IMR-90 (cell line): ENCODE measurements around the gene APP. TPM values are rescaled to one million over a fixed set of nuclear protein-coding genes. Genes with fewer than 3 reads are reported as not detected.

Experiments
- ATAC-seq: fragments of 200-7000 bp; cut with Tn5 transposase; 2 replicates; pipeline ENCODE4 v1.9.1; 2020; ENCODE audit warnings: low read depth, mild to moderate bottlenecking, moderate library complexity
- BruUV-seq: library from RNA; stranded (reverse); fragments of 400-500 nt; replicated peaks from 2 replicates; lab custom pipeline; 2021; lab: Mats Ljungman, UMichigan
- CTCF ChIA-PET: fragments of 300-600 bp; formaldehyde crosslinking; extraction: SDS; loops from one replicate; lab custom pipeline; 2021; ENCODE audit warnings: antibody characterized with exemption; lab: Yijun Ruan, JAX
- POLR2A ChIA-PET: fragments of 300-600 bp; sonication (Branson Sonifier 250); formaldehyde crosslinking; loops from one replicate; lab custom pipeline; 2022; ENCODE audit warnings: antibody characterized with exemption; ENCODE audit not compliant: unreplicated experiment; lab: Charles Lee
- DNase-seq: peaks from one replicate; pipeline ENCODE4 v3.0.0; 2013
- H2AFZ ChIP-seq: replicated peaks from 2 replicates; pipeline ENCODE3; 2013; ENCODE audit warnings: low read length, mild to moderate bottlenecking; ENCODE audit not compliant: poor library complexity
- H2AK5ac ChIP-seq: 2 replicates; pipeline ENCODE4 v1.6.1; 2013; ENCODE audit warnings: low read depth, low read length, inconsistent platforms
- H2AK9ac ChIP-seq: replicated peaks from 2 replicates; pipeline ENCODE3; 2013; ENCODE audit warnings: mild to moderate bottlenecking, low read depth, low read length, moderate library complexity; ENCODE audit not compliant: poor library complexity
- H2BK120ac ChIP-seq: 2 replicates; pipeline ENCODE4 v1.6.1; 2013; ENCODE audit warnings: low read depth, low read length, inconsistent platforms
- H2BK15ac ChIP-seq: 3 replicates; pipeline ENCODE4 v1.6.1; 2013; ENCODE audit warnings: low read depth, low read length, inconsistent platforms
- H2BK20ac ChIP-seq: 2 replicates; pipeline ENCODE4 v1.6.1; 2013; ENCODE audit warnings: low read depth, mild to moderate bottlenecking, inconsistent platforms, low read length, moderate library complexity
- H2BK5ac ChIP-seq: 2 replicates; pipeline ENCODE4 v1.6.1; 2013; ENCODE audit warnings: mild to moderate bottlenecking, low read depth, low read length, inconsistent platforms; ENCODE audit not compliant: poor library complexity, severe bottlenecking
- H3K14ac ChIP-seq: replicated peaks from 2 replicates; pipeline ENCODE4 v1.6.1; 2013; ENCODE audit warnings: low read depth, low read length, inconsistent platforms
- H3K18ac ChIP-seq: 2 replicates; pipeline ENCODE4 v1.6.1; 2013; ENCODE audit warnings: low read depth, low read length, control low read depth
- H3K23ac ChIP-seq: 2 replicates; pipeline ENCODE4 v1.6.1; 2013; ENCODE audit warnings: low read depth, low read length, inconsistent platforms
- H3K27ac ChIP-seq: 2 replicates; pipeline ENCODE4 v1.5.1; 2013; ENCODE audit warnings: mild to moderate bottlenecking, control low read depth, low read length; ENCODE audit not compliant: insufficient read depth
- H3K27me3 ChIP-seq: 2 replicates; pipeline ENCODE4 v1.6.1; 2013; ENCODE audit warnings: low read length; ENCODE audit not compliant: control insufficient read depth, insufficient read depth
- H3K36me3 ChIP-seq: 2 replicates; pipeline ENCODE4 v1.6.1; 2013; ENCODE audit warnings: low read length, mixed read lengths; ENCODE audit not compliant: control insufficient read depth, insufficient read depth
- H3K4ac ChIP-seq: 2 replicates; pipeline ENCODE4 v1.6.1; 2013; ENCODE audit warnings: low read depth, low read length, inconsistent platforms
- H3K4me1 ChIP-seq: 2 replicates; pipeline ENCODE4 v1.6.1; 2013; ENCODE audit warnings: low read length, mixed read lengths; ENCODE audit not compliant: control insufficient read depth, insufficient read depth
- H3K4me2 ChIP-seq: 2 replicates; pipeline ENCODE4 v1.6.1; 2013; ENCODE audit warnings: low read depth, mild to moderate bottlenecking, control low read depth, low read length, moderate library complexity
- H3K4me3 ChIP-seq: 2 replicates; pipeline ENCODE4 v1.5.1; 2013; ENCODE audit warnings: low read depth, mild to moderate bottlenecking, control low read depth, low read length, moderate library complexity; ENCODE audit not compliant: insufficient read depth
- H3K56ac ChIP-seq: 2 replicates; pipeline ENCODE4 v1.6.1; 2013; ENCODE audit warnings: low read length, inconsistent platforms; ENCODE audit not compliant: insufficient read depth; ENCODE audit errors: extremely low read depth
- H3K79me1 ChIP-seq, 2 experiments: 2 replicates each; pipeline ENCODE4 v1.6.1; 2013; ENCODE audit warnings: low read length in 2 of 2, inconsistent platforms in 1 of 2, low read depth in 1 of 2
- H3K9ac ChIP-seq: 2 replicates; pipeline ENCODE4 v1.6.1; 2013; ENCODE audit warnings: low read depth, low read length, control low read depth
- H3K9me1 ChIP-seq: 2 replicates; pipeline ENCODE4 v1.6.1; 2013; ENCODE audit warnings: low read length, inconsistent platforms; ENCODE audit not compliant: insufficient read depth
- H3K9me3 ChIP-seq: 2 replicates; pipeline ENCODE4 v1.6.1; 2013; ENCODE audit warnings: low read length; ENCODE audit not compliant: control insufficient read depth, insufficient read depth
- H4K20me1 ChIP-seq: 2 replicates; pipeline ENCODE4 v1.6.1; 2013; ENCODE audit warnings: low read length, inconsistent platforms; ENCODE audit not compliant: insufficient read depth
- H4K5ac ChIP-seq: 2 replicates; pipeline ENCODE4 v1.6.1; 2013; ENCODE audit warnings: mild to moderate bottlenecking, low read depth, low read length, control low read depth
- H4K8ac ChIP-seq, 2 experiments: 2 replicates each; pipeline ENCODE4 v1.6.1; 2013; ENCODE audit warnings: low read depth in 2 of 2, low read length in 2 of 2, control low read depth in 1 of 2, inconsistent platforms in 1 of 2
- H4K91ac ChIP-seq: 2 replicates; pipeline ENCODE4 v1.6.1; 2013; ENCODE audit warnings: low read depth, low read length, inconsistent platforms; ENCODE audit not compliant: insufficient read depth
- BHLHE40 ChIP-seq: fragments of 150-350 bp; IDR thresholded peaks from 2 replicates; pipeline ENCODE4 v1.6.1; 2016; ENCODE audit warnings: mild to moderate bottlenecking, low read depth, low read length
- ELK1 ChIP-seq: fragments of 150-350 bp; IDR thresholded peaks from 2 replicates; pipeline ENCODE4 v1.6.1; 2016; ENCODE audit warnings: low read depth, mild to moderate bottlenecking, low read length, moderate library complexity, borderline replicate concordance
- MAFK ChIP-seq: IDR thresholded peaks from 2 replicates; pipeline ENCODE4 v1.6.1; 2012; ENCODE audit warnings: low read depth, low read length, improper control_type of control experiment
- RAD21 ChIP-seq: IDR thresholded peaks from 2 replicates; pipeline ENCODE4 v1.6.1; 2012; ENCODE audit warnings: low read length, improper control_type of control experiment
- SMC3 ChIP-seq: fragments of 150-350 bp; IDR thresholded peaks from 2 replicates; pipeline ENCODE4 v1.6.1; 2016; ENCODE audit warnings: low read depth, mild to moderate bottlenecking, antibody characterized with exemption, low read length, moderate library complexity
- USF2 ChIP-seq: fragments of 150-350 bp; IDR thresholded peaks from 2 replicates; pipeline ENCODE4 v1.6.1; 2017; ENCODE audit warnings: mild to moderate bottlenecking, antibody characterized with exemption, low read length, low read depth
- WGBS, 2 experiments: methylation state at CpG; one replicate each; pipeline versions ENCODE4 v1.1.5 to v1.1.7; 2013; ENCODE audit warnings: missing lambda C conversion rate in 2 of 2; ENCODE audit not compliant: insufficient read length in 1 of 2; ENCODE audit errors: extremely low coverage in 2 of 2; 5-methylcytosine and 5-hydroxymethylcytosine counted together
- dilution Hi-C: fragments of 300-500 bp; cut with HindIII; formaldehyde crosslinking; loops from one replicate; pipeline ENCODE4 v1.14.3; 2018; ENCODE audit warnings: low sequenced_read_pairs; ENCODE audit not compliant: unreplicated experiment
- in situ Hi-C: fragments of 300-500 bp; cut with MboI; formaldehyde crosslinking; loops from 3 replicates; pipeline ENCODE4 v1.14.3; 2019; ENCODE audit warnings: low sequenced_read_pairs, inconsistent platforms, mixed read lengths
- intact Hi-C: fragments of 100-400 bp; cut with micrococcal nuclease; formaldehyde crosslinking; loops from 2 replicates; pipeline ENCODE4 v1.10.0; 2022
- polyA plus RNA-seq, 3 experiments: library from polyadenylated mRNA; depleted of rRNA; stranded (reverse); fragments of >200 nt; gene quantifications; 2 replicates each; pipeline ENCODE4 v1.2.3, GENCODE V29; 2012; ENCODE audit warnings: low replicate concordance in 1 of 3
- total RNA-seq: library from RNA; depleted of rRNA; stranded (reverse); fragments of >200 nt; gene quantifications from 2 replicates; pipeline ENCODE4 v1.2.3, GENCODE V29; 2012

The APP gene
- total and polyA plus RNA-seq, 2 of the 4 experiments (the other 2 are of a cell fraction): 191 to 530 TPM

- TF ChIP-seq USF2 (no peak), MAFK (no peak), BHLHE40 (no peak)
Measured at GRCh38 chr21:25879203-25879602, 291.4 kb downstream of the APP start (continued).

- no peak overlapping the region for H2AK9ac ChIP-seq
- no peak overlapping the region for H3K14ac ChIP-seq
- no peak overlapping the region for H3K4me2 ChIP-seq
- DNase-seq: peak; percentile 18
- dilution Hi-C loops: no loop called here
- H3K4ac ChIP-seq: no peak overlapping the region
- ChIA-PET POLR2A (no interaction called here), CTCF (no interaction called here)
- no peak overlapping the region for H3K9ac ChIP-seq
- intact Hi-C loops: no loop called here
- no peak overlapping the region for H2AFZ ChIP-seq
- no peak overlapping the region for H2BK15ac ChIP-seq
- no peaks in the 10 kb centered on the region for H3K9me3 ChIP-seq
- in situ Hi-C loops: loop anchor here (25.0 kb wide), 1 partner anchor 834 kb away; no protein-coding TSS in a partner anchor
- no peak overlapping the region for H3K18ac ChIP-seq
- H3K4me3 ChIP-seq: no peak overlapping the region
- H2AK5ac ChIP-seq: no peak overlapping the region
- H4K20me1 ChIP-seq: no peaks in the 10 kb centered on the region
- peaks cover 6% of the 10 kb centered on the region; the same call in 1 of the 2 replicates for H3K36me3 ChIP-seq
- H3K56ac ChIP-seq: no peak overlapping the region
- no peaks in the 10 kb centered on the region for H3K4me1 ChIP-seq
- no peak overlapping the region for H4K91ac ChIP-seq
- H2BK20ac ChIP-seq: no peak overlapping the region
- no peak overlapping the region for H2BK120ac ChIP-seq
- no peak overlapping the region for H4K8ac ChIP-seq
- no peak overlapping the region for H2BK5ac ChIP-seq
- H3K79me1 ChIP-seq: no peaks in the 10 kb centered on the region
- H4K5ac ChIP-seq: no peak overlapping the region
- no peak overlapping the region for H3K23ac ChIP-seq
- no CpG with 5 or more reads among the region's 3 CpGs for WGBS, 2 experiments
- no TSS peak for BruUV-seq
- H3K9me1 ChIP-seq: no peaks in the 10 kb centered on the region
- no peak for TF ChIP-seq RAD21
- no peak for TF ChIP-seq MAFK
- TF ChIP-seq SMC3: no peak
- TF ChIP-seq ELK1: no peak
- no peak for ATAC-seq
- no peak overlapping the region for H3K27ac ChIP-seq
- H3K27me3 ChIP-seq: no peaks in the 10 kb centered on the region
Measured at GRCh38 chr21:25878344-25878743, 292.2 kb downstream of the APP start.
